Liver (tissue), 3 donors: ENCODE data around the gene FNBP1.

Source experiments
- ATF3 ChIP-seq: IDR thresholded peaks from 2 replicates; pipeline ENCODE4 v1.6.1; 2016; ENCODE audit warnings: antibody characterized with exemption
- CTCF ChIP-seq: fragments of 150-350 bp; IDR thresholded peaks from 2 replicates; pipeline ENCODE4 v1.5.1; 2017; ENCODE audit warnings: improper control_type of control experiment, low read depth, low read length; ENCODE audit not compliant: missing input control
- EGR1 ChIP-seq, 2 donors: IDR thresholded peaks; 2 replicates each; pipeline ENCODE4 v1.6.1; 2016 to 2018; ENCODE audit warnings: antibody characterized with exemption in 2 of 2, low read depth in 2 of 2
- GABPA ChIP-seq, 2 donors: IDR thresholded peaks in 1 of 2; conservative IDR thresholded peaks in 1 of 2; 2 replicates each; pipeline ENCODE4 v1.6.1; 2016; ENCODE audit warnings: antibody characterized with exemption in 2 of 2, mild to moderate bottlenecking in 1 of 2, moderate library complexity in 1 of 2
- HNF4A ChIP-seq, 2 donors: conservative IDR thresholded peaks; 2 replicates each; pipeline ENCODE4 v1.6.1; 2016; ENCODE audit warnings: antibody characterized with exemption in 2 of 2, mild to moderate bottlenecking in 2 of 2
- HNF4G ChIP-seq: IDR thresholded peaks from 2 replicates; pipeline ENCODE4 v1.6.1; 2016; ENCODE audit warnings: antibody characterized with exemption
- JUND ChIP-seq, 2 donors: IDR thresholded peaks; 2 replicates each; pipeline ENCODE4 v1.6.1; 2016; ENCODE audit warnings: antibody characterized with exemption in 2 of 2
- MAX ChIP-seq: IDR thresholded peaks from 2 replicates; pipeline ENCODE4 v1.6.1; 2016; ENCODE audit warnings: antibody characterized with exemption
- NR2F2 ChIP-seq: IDR thresholded peaks from 2 replicates; pipeline ENCODE4 v1.6.1; 2016; ENCODE audit warnings: antibody characterized with exemption
- RAD21 ChIP-seq, 2 donors: IDR thresholded peaks; 2 replicates each; pipeline ENCODE4 v1.6.1; 2016; ENCODE audit warnings: antibody characterized with exemption in 2 of 2, mild to moderate bottlenecking in 2 of 2
- REST ChIP-seq: IDR thresholded peaks from 2 replicates; pipeline ENCODE4 v1.6.1; 2016; ENCODE audit warnings: antibody characterized with exemption, mild to moderate bottlenecking
- RXRA ChIP-seq, 2 donors: IDR thresholded peaks; 2 replicates each; pipeline ENCODE4 v1.6.1; 2017 to 2018; ENCODE audit warnings: antibody characterized with exemption in 2 of 2, mild to moderate bottlenecking in 1 of 2
- TAF1 ChIP-seq: conservative IDR thresholded peaks from 2 replicates; pipeline ENCODE4 v1.6.1; 2016; ENCODE audit warnings: antibody characterized with exemption, mild to moderate bottlenecking
- ZBTB33 ChIP-seq: IDR thresholded peaks from 2 replicates; pipeline ENCODE4 v1.6.1; 2016; ENCODE audit warnings: antibody characterized with exemption
- donor health status: healthy.
- donor health status: healthy.

GRCh38 chr9:130023994-130024596 lies 18.9 kb downstream of the FNBP1 start:
- TF ChIP-seq ATF3 (no peak), CTCF (no peak), TAF1 (no peak), RXRA (IDR thresholded peaks at IDR 0.05) (no peak), JUND (IDR thresholded peaks at IDR 0.05) (no peak), GABPA (IDR thresholded peaks at IDR 0.05 in 1 of 2, conservative IDR thresholded peaks at IDR 0.05 in 1 of 2) (no peak), RAD21 (IDR thresholded peaks at IDR 0.05) (no peak), REST (no peak), ZBTB33 (no peak), NR2F2 (no peak), EGR1 (IDR thresholded peaks at IDR 0.05; ENCODE audit: low read depth in 2 of 2) (no peak), MAX (no peak), HNF4A (conservative IDR thresholded peaks at IDR 0.05) (no peak), HNF4G (no peak)
